Measurements from ENCODE around the gene BPNT1.
"Not testable (repeated sequence)": the region's sequence is repeated elsewhere in the genome, so short reads cannot be mapped to it uniquely, and the experiment has no call there.

The BPNT1 gene, protein sequence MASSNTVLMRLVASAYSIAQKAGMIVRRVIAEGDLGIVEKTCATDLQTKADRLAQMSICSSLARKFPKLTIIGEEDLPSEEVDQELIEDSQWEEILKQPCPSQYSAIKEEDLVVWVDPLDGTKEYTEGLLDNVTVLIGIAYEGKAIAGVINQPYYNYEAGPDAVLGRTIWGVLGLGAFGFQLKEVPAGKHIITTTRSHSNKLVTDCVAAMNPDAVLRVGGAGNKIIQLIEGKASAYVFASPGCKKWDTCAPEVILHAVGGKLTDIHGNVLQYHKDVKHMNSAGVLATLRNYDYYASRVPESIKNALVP

GRCh38 chr1:220089650-220090556, at the start of gene BPNT1:
Gene BPNT1, minus strand, starts transcription at chr1:220089788. Its CDS starts 9,942 bp downstream, at chr1:220079846.
- peak; percentile 98 for FAIRE-seq

GRCh38 chr1:220137019-220137786, 47.6 kb upstream of the BPNT1 start:
- FAIRE-seq: no peak

DNA sequence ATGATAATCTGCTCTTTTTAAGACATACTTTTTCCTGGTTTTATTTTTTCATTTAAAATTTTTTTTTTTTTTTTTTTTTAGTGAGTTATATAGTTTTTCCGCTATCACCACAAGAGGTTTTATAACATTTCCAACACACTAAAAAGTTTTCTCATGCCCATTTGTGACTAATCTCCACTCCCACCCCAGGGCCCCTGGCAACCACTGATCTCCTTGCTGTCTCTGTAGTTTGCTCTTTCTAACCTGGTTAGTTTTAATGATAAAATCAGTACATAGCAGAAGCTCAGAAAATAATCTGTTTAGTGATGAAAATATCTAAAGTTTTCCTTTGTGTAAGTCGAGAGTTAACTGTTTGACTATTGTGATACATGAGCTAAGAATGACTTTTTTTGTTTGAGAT, 46.2 kb upstream of the BPNT1 start:
- FAIRE-seq: peak; percentile 70

DNA sequence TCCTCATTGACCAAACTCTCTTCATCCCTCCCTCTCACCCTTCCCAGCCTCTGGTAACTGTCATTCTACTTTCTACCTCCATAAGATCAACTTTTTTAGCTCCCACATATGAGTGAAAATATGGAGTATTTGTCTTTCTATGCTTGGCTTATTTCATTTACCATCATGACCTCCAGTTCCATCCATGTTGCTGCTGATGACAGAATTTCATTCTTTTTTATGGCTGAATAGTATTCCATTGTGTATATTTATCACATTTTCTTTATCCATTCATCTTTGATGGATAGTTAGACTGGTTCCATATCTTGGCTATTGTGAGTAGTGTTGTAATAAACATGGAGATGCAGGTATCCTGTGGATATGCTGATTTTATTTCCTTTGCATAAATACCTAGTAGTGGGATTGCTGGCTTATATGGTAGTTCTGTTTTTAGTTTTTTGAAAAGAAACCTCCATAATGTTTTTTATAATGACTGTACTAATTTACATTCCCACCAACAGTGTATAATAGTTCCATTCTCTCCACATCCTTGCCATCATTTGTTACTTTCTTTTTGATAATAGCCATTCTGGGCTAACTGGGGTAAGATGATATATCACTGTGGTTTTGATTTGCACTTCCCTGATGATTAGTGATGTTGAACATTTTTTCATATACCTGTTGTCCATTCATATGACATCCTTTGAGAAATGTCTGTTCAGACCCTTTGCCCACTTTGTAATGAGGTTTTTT, 40.1 kb upstream of the BPNT1 start:
- no peak for FAIRE-seq

DNA sequence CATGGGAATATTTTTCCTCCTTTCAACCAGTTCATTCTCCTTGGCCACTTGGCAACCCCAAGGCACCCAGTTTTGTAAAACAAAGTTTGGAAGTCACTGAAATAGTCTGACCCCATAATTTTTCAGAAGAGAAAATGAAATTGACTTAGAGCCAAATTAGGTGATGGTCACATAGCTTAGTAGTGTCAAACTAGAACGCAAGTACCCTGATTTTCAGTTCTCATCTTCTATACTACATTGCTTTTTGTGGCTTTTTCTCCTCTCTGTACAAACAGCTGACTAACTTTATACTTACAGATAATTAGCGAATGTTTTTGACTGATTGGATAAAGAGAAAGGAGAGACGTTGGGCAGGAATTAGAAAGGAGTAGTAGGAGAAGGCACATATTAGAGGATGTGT, 37.5 kb upstream of the BPNT1 start:
- no peak for FAIRE-seq

DNA sequence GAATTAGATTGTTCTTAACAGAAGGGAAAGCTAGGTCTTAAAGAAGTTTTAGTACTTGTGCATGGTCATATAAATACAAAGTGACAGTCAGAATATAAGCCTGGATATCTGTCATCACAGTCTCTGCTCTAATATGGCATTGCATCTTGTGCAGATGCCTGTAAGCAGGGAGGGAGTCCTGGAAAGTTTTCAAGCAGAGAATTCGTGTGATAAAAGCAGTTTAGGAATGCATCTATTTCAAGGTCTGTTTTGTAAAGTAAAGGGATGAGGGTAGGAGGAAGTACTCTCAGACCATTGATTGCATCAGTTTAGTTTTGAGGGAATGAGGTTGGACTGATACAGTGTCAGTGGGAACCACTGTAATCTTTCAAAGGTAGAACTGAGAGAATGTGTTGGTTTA, 35.0 kb upstream of the BPNT1 start:
- no peak for FAIRE-seq

DNA sequence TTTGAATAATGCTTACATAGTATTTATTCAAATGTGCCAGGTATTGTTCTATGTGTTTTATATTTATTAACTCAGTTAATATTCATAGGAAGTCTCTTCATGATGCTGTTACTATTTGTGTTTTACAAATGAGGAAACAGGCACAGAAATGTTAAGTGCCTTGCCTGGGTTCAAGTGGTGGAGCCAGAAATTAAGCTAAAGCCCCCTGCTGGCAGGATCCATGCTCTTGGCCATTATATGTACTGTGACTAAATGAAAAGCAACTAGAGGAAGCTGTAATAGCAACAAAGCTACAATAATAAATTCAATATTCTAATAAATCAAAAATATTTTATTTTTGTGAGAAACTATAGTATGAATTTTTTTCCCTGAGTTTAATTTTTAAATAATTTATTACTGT, 34.3 kb upstream of the BPNT1 start:
- peak; percentile 83 for FAIRE-seq

GRCh38 chr1:220123066-220123465, 33.5 kb upstream of the BPNT1 start:
- FAIRE-seq: peak; percentile 97

DNA sequence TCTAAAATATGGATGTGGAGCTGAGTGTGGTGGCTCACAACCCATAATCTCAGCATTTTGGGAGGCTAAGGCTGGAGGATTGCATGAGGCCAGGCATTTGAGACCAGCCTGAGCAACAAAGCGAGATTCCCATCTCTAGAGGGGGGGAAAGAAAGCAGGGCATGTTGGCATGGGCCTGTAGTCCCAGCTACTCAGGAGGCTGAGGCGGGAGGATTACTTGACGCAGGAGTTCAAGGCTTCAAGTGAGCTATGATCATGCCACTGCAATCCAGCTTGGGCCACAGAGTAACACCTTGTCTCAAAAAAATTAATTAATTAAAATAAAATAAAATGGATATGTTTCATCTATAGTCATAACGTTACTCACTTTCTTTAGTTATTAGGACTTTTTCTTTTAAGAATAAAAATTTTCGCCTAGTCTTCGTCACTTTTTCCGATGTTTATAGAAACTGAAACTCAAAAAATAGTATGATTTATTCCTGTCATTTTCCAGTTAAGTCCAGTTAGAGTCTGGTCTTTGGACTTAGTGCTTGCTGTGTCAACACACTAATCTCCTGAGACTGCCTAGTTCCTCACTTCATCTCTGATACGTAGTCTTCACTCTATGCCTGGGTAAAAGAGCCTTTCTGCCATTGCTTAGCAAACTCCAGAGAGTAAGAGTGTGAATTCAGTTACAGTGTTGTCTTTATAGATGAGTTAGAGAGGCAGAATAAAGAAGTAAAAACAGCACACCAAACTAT, 32.4 kb upstream of the BPNT1 start:
- peak; percentile 79 for FAIRE-seq

- FAIRE-seq: no peak
These were observed 29.5 kb upstream of the BPNT1 start for GRCh38 chr1:220119043-220119512.

DNA sequence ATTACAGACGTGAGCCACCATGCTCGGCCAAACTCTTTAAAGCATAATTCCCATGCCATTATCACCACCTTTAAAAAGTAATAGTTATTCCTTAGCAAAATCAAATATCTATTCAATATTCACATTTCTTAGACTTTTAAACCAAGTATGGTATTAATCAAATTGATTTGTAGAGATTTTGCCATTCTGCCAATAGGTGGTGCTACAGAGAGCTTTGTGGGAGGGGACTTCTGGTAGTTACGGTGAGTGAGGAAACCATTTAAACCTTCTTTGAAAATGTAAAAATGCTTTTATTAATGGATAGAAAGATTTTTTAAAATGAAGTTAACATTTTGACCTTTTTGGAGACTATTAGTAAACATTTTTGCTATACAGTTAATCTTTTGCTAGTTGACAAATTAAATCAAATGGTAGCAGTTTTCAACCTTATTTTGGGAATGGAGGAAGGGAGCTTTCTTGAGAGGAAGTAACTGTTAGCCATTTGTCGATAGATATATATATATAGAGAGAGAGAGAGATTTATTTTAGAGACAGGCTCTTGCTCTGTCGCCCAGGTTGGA, 23.6 kb upstream of the BPNT1 start:
- FAIRE-seq: peak; percentile 83

GRCh38 chr1:220112600-220112999, 23.0 kb upstream of the BPNT1 start:
- not testable (repeated sequence) for FAIRE-seq

DNA sequence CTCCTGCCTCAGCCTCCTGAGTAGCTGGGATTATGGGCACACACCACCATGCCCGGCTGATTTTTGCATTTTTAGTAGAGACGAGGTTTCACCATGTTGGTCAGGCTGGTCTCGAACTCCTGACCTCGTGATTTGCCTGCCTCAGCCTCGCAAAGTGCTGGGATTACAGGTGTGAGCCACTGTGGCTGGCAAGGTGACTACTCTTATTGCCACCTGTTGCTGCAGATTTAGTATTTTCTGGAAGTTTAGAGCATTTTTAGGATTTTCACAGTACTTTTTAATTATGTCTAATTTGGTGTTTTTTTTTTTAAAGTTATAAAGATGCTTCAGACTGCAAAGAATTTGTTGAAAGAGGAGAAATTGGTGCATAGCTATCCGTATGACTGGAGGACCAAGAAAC, 20.9 kb upstream of the BPNT1 start:
- FAIRE-seq: not testable (repeated sequence)

DNA sequence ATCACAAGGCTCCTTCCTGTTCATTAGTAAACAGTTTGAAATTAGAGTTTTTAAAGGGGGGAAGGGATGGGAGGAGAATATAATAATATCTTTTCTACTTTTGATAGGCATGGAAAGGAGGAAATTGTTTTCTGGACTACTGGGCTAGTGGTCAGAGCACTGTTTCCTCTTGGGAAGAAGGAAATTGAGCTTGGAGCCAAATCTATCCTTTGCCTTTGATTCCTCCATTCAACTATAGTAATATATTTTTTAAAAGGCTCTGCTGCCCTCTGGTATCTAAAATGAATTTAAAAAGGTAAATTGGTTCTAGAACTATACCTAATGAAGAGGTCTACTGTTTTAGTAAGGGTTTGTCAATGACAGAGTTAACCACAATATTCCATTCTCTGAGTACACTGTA, 10.2 kb upstream of the BPNT1 start:
- FAIRE-seq: no peak

GRCh38 chr1:220094016-220094911, 4.7 kb upstream of the BPNT1 start, which contains the start of gene IARS2:
Gene IARS2, plus strand, starts transcription at chr1:220094132. Its CDS starts 85 bp downstream, at chr1:220094217.
- FAIRE-seq: no peak

DNA sequence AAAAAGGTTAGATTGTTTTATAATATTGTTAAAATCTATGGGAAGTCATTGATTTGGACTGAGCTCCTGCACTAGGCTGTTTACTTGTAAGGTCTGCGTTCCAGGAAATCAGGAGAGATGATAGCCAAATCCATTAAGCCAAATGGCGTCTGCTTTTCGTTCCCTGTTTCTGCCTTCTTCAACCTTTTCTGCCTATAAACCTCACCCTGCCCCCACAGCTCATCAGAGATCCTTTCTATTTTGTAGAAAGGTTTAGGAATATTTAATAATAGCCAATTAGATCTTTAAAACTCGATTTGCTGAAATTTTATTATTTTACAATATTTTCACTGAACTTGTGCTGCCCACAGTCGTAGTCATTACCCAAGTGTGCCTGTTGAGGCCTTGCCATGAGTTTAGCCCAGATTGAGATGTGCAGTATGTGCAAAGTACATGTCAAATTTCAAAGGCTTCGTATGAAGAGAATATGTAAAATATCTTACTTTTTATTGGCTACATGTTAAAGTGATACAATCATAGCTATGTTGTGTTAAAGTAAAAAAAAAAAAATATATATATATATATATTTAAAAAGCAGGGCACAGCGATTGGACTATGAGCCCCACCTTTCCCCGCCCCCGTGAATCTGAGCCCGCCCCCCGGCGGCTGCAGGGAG, 3.9 kb upstream of the BPNT1 start:
- FAIRE-seq: peak; percentile 84

- FAIRE-seq: no peak
These were observed 3.1 kb upstream of the BPNT1 start for GRCh38 chr1:220092694-220093093.

- FAIRE-seq: not testable (repeated sequence)
These were observed 3.3 kb downstream of the BPNT1 start for GRCh38 chr1:220086261-220086686.

DNA sequence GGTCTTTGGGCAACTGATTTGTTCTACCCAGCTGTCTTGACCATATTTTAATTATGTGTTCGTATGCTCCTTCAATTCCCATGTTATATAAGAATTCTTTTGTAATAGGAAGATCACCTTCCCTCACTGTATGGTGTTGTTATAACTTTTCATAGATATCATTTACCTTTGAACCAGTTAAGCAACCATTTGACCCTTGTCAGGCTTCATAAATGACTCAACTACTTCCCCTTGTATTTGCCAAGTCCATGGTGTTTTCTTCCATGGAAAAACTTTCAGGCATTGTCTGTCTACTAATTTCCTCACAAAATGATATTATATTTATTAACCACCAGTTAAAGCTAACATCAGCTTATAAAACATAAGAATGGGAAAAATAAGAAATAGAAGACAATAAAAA, 5.1 kb downstream of the BPNT1 start:
- FAIRE-seq: no peak
